PC-3 (cell line): ENCODE measurements around the gene SLC25A26.

ENCODE experiments used
- CTCF ChIP-seq: fragments of 300-600 bp; sonication (generic); conservative IDR thresholded peaks from 2 replicates; pipeline ENCODE4 v1.5.1; 2017; ENCODE audit warnings: antibody characterized with exemption, low read depth, mild to moderate bottlenecking, low read length
- EZH2 ChIP-seq: fragments of 300-600 bp; sonication (generic); IDR thresholded peaks from one replicate; pipeline ENCODE4 v1.6.1; 2017; ENCODE audit warnings: antibody characterized with exemption, mild to moderate bottlenecking, low read length; ENCODE audit not compliant: unreplicated experiment
- EZH2phosphoT487 ChIP-seq: fragments of 300-600 bp; sonication (generic); IDR thresholded peaks from 2 replicates; pipeline ENCODE4 v1.6.1; 2018; ENCODE audit warnings: mild to moderate bottlenecking, antibody characterized with exemption, low read length, borderline replicate concordance

- no peak for TF ChIP-seq CTCF
- TF ChIP-seq EZH2: no peak
- no peak for TF ChIP-seq EZH2phosphoT487
Measured at GRCh38 chr3:66210687-66211295, 10.0 kb upstream of the SLC25A26 start.
